K562 (cell line): ENCODE results near the gene SPTBN2. TPM values are rescaled to one million over a fixed set of nuclear protein-coding genes. Genes with fewer than 3 reads are reported as not detected.

ENCODE experiments used
- CREB1 ChIP-seq, 2 experiments: sonication (generic) in 1 of 2; formaldehyde crosslinking in 1 of 2; IDR thresholded peaks; 2 replicates each; pipeline versions ENCODE4 v1.6.1 to v1.8.0; 2012 to 2022; ENCODE audit warnings: inconsistent platforms in 1 of 2, mild to moderate bottlenecking in 1 of 2, missing genetic modification reagents in 1 of 2, moderate library complexity in 1 of 2
- ERF ChIP-seq: fragments of 450-650 bp; formaldehyde crosslinking; IDR thresholded peaks from 2 replicates; pipeline ENCODE4 v1.4.0; 2020; ENCODE audit warnings: mild to moderate bottlenecking, mixed read lengths
- FOS ChIP-seq: IDR thresholded peaks from 3 replicates; pipeline ENCODE4 v1.6.1; 2011; ENCODE audit not compliant: insufficient read length; ENCODE audit errors: extremely low read depth
- GATA2 ChIP-seq: sonication (generic); formaldehyde crosslinking; IDR thresholded peaks from 2 replicates; pipeline ENCODE4 v1.4.0; 2020; ENCODE audit warnings: mild to moderate bottlenecking, missing genetic modification reagents
- HDAC1 ChIP-seq, 2 experiments: fragments of 450-650 bp; IDR thresholded peaks; 2 replicates each; pipeline ENCODE4 v1.6.1; 2016 to 2017; ENCODE audit warnings: inconsistent platforms in 1 of 2, mild to moderate bottlenecking in 1 of 2, moderate library complexity in 1 of 2
- HDGF ChIP-seq: fragments of 450-650 bp; IDR thresholded peaks from 2 replicates; pipeline ENCODE4 v1.6.1; 2016
- KAT8 ChIP-seq: fragments of 450-650 bp; IDR thresholded peaks from 2 replicates; pipeline ENCODE4 v1.6.1; 2016; ENCODE audit warnings: low read depth, mild to moderate bottlenecking
- MCM5 ChIP-seq: fragments of 450-650 bp; IDR thresholded peaks from 2 replicates; pipeline ENCODE4 v1.6.1; 2016; ENCODE audit warnings: low read depth
- MTA2 ChIP-seq: fragments of 450-650 bp; IDR thresholded peaks from 2 replicates; pipeline ENCODE4 v1.6.1; 2016; ENCODE audit warnings: low read depth
- NR2C1 ChIP-seq, 2 experiments: fragments of 450-650 bp; IDR thresholded peaks; 2 replicates each; pipeline ENCODE4 v1.6.1; 2017; ENCODE audit warnings: mild to moderate bottlenecking in 2 of 2, antibody characterized with exemption in 1 of 2, inconsistent platforms in 1 of 2, missing compliant biosample characterization in 1 of 2, missing genetic modification characterization in 1 of 2
- RBM17 ChIP-seq: fragments of 200-400 bp; formaldehyde crosslinking; IDR thresholded peaks from 2 replicates; pipeline ENCODE4 v1.6.1; 2017; ENCODE audit warnings: low read depth, mild to moderate bottlenecking, low read length, borderline replicate concordance
- SMC3 ChIP-seq: conservative IDR thresholded peaks from 2 replicates; pipeline ENCODE4 v1.6.1; 2011; ENCODE audit warnings: low read depth, low read length, improper control_type of control experiment; ENCODE audit not compliant: insufficient read depth
- SP1 ChIP-seq: sonication (generic); formaldehyde crosslinking; IDR thresholded peaks from 2 replicates; pipeline ENCODE4 v1.8.1; 2022; ENCODE audit warnings: mild to moderate bottlenecking, missing genetic modification reagents
- TCF7 ChIP-seq: sonication (generic); IDR thresholded peaks from 2 replicates; pipeline ENCODE4 v1.6.1; 2016; ENCODE audit warnings: antibody characterized with exemption, borderline replicate concordance
- U2AF1 ChIP-seq: fragments of 200-400 bp; formaldehyde crosslinking; optimal IDR thresholded peaks from 2 replicates; pipeline ENCODE3; 2017; ENCODE audit warnings: mild to moderate bottlenecking, low read depth, low read length, moderate library complexity
- WHSC1 ChIP-seq: IDR thresholded peaks from one replicate; pipeline ENCODE4 v1.6.1; 2012; ENCODE audit warnings: low read length, control low read depth, inconsistent platforms
- ZNF699 ChIP-seq: fragments of 250-450 bp; sonication (Bioruptor Pico); IDR thresholded peaks from 2 replicates; pipeline ENCODE4 v1.8.0; 2021; ENCODE audit warnings: mild to moderate bottlenecking, moderate library complexity; ENCODE audit not compliant: insufficient replicate concordance
- ZNF75A ChIP-seq: fragments of 450-650 bp; formaldehyde crosslinking; IDR thresholded peaks from 2 replicates; pipeline ENCODE4 v1.4.0; 2020; ENCODE audit warnings: mild to moderate bottlenecking
- polyA plus RNA-seq, 8 experiments: library from polyadenylated mRNA; depleted of rRNA in 4 of 8; stranded (reverse) in 5 of 8; unstranded in 3 of 8; fragments of >200 nt; fragmentation: Nextera tagmentation in 2 of 8; fragmentation: Illumina TruSeq in 1 of 8; extraction: Ambion mirVana in 2 of 8; extraction: Trizol in 1 of 8; gene quantifications; 2 replicates each; pipeline versions ENCODE4 v1.2.1 to v1.2.3, GENCODE V29; 2011 to 2014; ENCODE audit warnings: inconsistent platforms in 1 of 8, missing spikeins in 1 of 8
- total RNA-seq, 7 experiments: library from RNA; depleted of rRNA in 6 of 7; stranded (reverse); fragments of >200 nt in 6 of 7; fragmentation: Illumina TruSeq in 2 of 7; extraction: Trizol in 2 of 7; gene quantifications; 2 replicates each; pipeline versions ENCODE4 v1.2.1 to v1.2.3, GENCODE V29; 2011 to 2021; ENCODE audit warnings: low replicate concordance in 1 of 7
- TF ChIP-seq, protein P1 (sequence below), 2 experiments: IDR thresholded peaks in 1 of 2; conservative IDR thresholded peaks in 1 of 2; 2 replicates each; pipeline ENCODE4 v1.6.1; 2016; ENCODE audit warnings: low read depth in 2 of 2, mild to moderate bottlenecking in 1 of 2, missing compliant biosample characterization in 1 of 2, missing genetic modification characterization in 1 of 2, moderate library complexity in 1 of 2
- TF ChIP-seq, protein P2 (sequence below): fragments of 450-650 bp; IDR thresholded peaks from 2 replicates; pipeline ENCODE4 v1.6.1; 2016
- TF ChIP-seq, protein P3 (sequence below): fragments of 450-650 bp; formaldehyde crosslinking; IDR thresholded peaks from 2 replicates; pipeline ENCODE4 v1.4.0; 2020; ENCODE audit warnings: mild to moderate bottlenecking, mixed read lengths

The SPTBN2 gene
- total and polyA plus RNA-seq, 9 of the 15 experiments (the other 6 are each of a cell fraction or from before 2014, with no cell fraction given): 0.38 to 56.5 (median 19.7) TPM

DNA sequence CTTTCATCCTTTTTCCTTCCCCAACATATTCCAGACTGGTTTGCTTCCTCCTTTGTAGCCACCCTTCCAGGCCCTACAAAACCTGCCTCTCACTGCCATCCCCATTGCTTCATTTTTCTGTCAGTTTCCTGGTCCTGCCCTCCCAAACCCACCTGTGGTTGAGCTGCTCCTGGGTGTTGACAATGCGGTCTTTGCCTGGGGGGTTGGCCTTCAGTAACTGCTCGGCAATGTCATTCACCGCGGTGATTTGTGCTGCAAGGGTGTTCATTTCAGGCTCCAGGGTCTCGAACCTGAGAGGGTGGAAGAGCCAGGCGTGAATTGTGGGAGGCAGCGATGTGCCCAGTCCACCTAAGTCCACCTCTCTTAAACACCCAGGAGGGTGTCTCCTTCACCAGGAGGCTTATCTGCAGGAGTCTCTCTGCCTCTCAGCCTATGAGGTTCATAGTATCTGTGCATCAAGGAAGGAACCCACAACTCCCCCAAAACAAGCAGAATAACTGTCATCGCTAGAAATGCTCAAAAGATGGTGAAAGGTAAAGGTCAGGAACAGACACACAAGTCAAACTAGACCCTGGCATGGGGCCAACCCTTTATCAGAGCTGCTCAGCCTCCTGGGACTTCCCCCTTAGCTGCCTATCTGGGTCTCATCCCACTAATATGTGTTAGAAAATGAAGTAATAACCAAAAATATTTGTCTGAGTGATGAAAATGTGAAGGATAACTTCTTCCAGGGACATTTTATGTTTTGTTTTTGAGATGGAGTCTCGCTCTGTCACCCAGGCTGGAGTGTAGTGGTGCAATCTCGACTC lies 27.4 kb downstream of the SPTBN2 start (continued):
- TF ChIP-seq, protein P1, sequence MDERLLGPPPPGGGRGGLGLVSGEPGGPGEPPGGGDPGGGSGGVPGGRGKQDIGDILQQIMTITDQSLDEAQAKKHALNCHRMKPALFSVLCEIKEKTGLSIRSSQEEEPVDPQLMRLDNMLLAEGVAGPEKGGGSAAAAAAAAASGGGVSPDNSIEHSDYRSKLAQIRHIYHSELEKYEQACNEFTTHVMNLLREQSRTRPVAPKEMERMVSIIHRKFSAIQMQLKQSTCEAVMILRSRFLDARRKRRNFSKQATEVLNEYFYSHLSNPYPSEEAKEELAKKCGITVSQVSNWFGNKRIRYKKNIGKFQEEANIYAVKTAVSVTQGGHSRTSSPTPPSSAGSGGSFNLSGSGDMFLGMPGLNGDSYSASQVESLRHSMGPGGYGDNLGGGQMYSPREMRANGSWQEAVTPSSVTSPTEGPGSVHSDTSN (CRISPR knock-in tag; IDR thresholded peaks at IDR 0.05; ENCODE audit: low read depth): no peak
- TF ChIP-seq, protein P1 (tag; conservative IDR thresholded peaks at IDR 0.05; ENCODE audit: low read depth): peak; percentile 89
- TF ChIP-seq MCM5 (no peak), ERF (no peak), KAT8 (no peak), GATA2 (CRISPR knock-in tag) (peak; percentile 57; the same call in 1 of the 2 replicates), WHSC1 (no peak), NR2C1 (IDR thresholded peaks at IDR 0.05) (peak; percentile 82), NR2C1 (tag; IDR thresholded peaks at IDR 0.05) (peak; percentile 79), ZNF699 (CRISPR knock-in tag) (no peak), HDGF (no peak), CREB1 (IDR thresholded peaks at IDR 0.05) (peak; percentile 49; the same call in 1 of the 2 replicates), CREB1 (CRISPR knock-in tag; IDR thresholded peaks at IDR 0.05) (no peak), SP1 (CRISPR knock-in tag) (peak; percentile 40; the same call in 1 of the 2 replicates), SMC3 (no peak), U2AF1 (no peak), ZNF75A (CRISPR knock-in tag) (no peak), FOS (no peak), MTA2 (peak; percentile 65), RBM17 (no peak), TCF7 (peak; percentile 68; the same call in 1 of the 2 replicates), HDAC1 (IDR thresholded peaks at IDR 0.05) (peak in 1 of 2 experiments; percentile 92; a peak in 2 of 4 replicates)
- TF ChIP-seq, protein P2, sequence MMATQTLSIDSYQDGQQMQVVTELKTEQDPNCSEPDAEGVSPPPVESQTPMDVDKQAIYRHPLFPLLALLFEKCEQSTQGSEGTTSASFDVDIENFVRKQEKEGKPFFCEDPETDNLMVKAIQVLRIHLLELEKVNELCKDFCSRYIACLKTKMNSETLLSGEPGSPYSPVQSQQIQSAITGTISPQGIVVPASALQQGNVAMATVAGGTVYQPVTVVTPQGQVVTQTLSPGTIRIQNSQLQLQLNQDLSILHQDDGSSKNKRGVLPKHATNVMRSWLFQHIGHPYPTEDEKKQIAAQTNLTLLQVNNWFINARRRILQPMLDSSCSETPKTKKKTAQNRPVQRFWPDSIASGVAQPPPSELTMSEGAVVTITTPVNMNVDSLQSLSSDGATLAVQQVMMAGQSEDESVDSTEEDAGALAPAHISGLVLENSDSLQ: peak; percentile 67
- TF ChIP-seq, protein P3, sequence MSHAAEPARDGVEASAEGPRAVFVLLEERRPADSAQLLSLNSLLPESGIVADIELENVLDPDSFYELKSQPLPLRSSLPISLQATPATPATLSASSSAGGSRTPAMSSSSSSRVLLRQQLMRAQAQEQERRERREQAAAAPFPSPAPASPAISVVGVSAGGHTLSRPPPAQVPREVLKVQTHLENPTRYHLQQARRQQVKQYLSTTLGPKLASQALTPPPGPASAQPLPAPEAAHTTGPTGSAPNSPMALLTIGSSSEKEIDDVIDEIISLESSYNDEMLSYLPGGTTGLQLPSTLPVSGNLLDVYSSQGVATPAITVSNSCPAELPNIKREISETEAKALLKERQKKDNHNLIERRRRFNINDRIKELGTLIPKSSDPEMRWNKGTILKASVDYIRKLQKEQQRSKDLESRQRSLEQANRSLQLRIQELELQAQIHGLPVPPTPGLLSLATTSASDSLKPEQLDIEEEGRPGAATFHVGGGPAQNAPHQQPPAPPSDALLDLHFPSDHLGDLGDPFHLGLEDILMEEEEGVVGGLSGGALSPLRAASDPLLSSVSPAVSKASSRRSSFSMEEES (CRISPR knock-in tag): no peak
